K562 (cell line): Measurements from ENCODE around the gene CNOT6. TPM values are rescaled to one million over a fixed set of nuclear protein-coding genes. Genes with fewer than 3 reads are reported as not detected.

Source experiments
- ATAC-seq: fragments of 200-7000 bp; cut with Tn5 transposase; 3 replicates; pipeline ENCODE4 v1.9.1; 2020; ENCODE audit warnings: moderate library complexity
- BruUV-seq: library from RNA; stranded (reverse); fragments of 400-500 nt; replicated peaks from 2 replicates; lab custom pipeline; 2021; lab: Mats Ljungman, UMichigan
- CTCF ChIA-PET: fragments of 300-600 bp; formaldehyde crosslinking; extraction: SDS; loops from one replicate; lab custom pipeline; 2021; ENCODE audit warnings: low intra/inter-chr PET ratio; lab: Yijun Ruan, JAX
- POLR2A ChIA-PET: fragments of 300-600, 350-650 bp; sonication (Branson Sonifier 250); formaldehyde crosslinking; extraction: SDS; loops from one replicate; lab custom pipeline; 2021; ENCODE audit warnings: antibody characterized with exemption, inconsistent platforms; lab: Yijun Ruan, JAX
- DNase-seq, 4 experiments: peaks; one replicate each; pipeline versions ENCODE4 v3.0.0 to v3.0.0-alpha.2; 2011 to 2018; ENCODE audit warnings: low spot score in 3 of 4, mixed read lengths in 3 of 4; ENCODE audit errors: extremely low read depth in 1 of 4
- FAIRE-seq: peaks from 2 replicates; lab custom pipeline; 2011; peaks lifted over from hg19 to GRCh38; lab: Jason Lieb, UNC
- H2AFZ ChIP-seq: 2 replicates; pipeline ENCODE4 v1.6.0; 2011; ENCODE audit warnings: low read depth, low read length, control low read depth, inconsistent platforms
- H3K27ac ChIP-seq: fragments of 200-600 bp; 3 replicates; pipeline ENCODE4 v1.8.0; 2011; ENCODE audit warnings: low read depth, mild to moderate bottlenecking, control low read depth, inconsistent platforms, low read length, moderate library complexity, mixed read lengths; ENCODE audit errors: extremely low read depth
- H3K27me3 ChIP-seq, 2 experiments: fragments of 300-600 bp in 1 of 2; 2 replicates in 1 of 2; 3 replicates in 1 of 2; pipeline versions ENCODE4 v1.6.0 to v1.8.0; 2011; ENCODE audit warnings: inconsistent platforms in 2 of 2, low read length in 2 of 2, mild to moderate bottlenecking in 1 of 2, mixed read lengths in 1 of 2, moderate library complexity in 1 of 2; ENCODE audit not compliant: control insufficient read depth in 2 of 2, insufficient read depth in 2 of 2
- H3K36me3 ChIP-seq: fragments of 300-600 bp; 3 replicates; pipeline ENCODE4 v1.8.0; 2011; ENCODE audit warnings: mild to moderate bottlenecking, low read length, inconsistent platforms; ENCODE audit not compliant: control insufficient read depth, insufficient read depth
- H3K4me1 ChIP-seq, 2 experiments: fragments of 200-600 bp in 1 of 2; replicated peaks in 1 of 2; 2 replicates in 1 of 2; 3 replicates in 1 of 2; pipeline versions ENCODE4 v1.5.1 to v1.8.0; 2011; ENCODE audit warnings: inconsistent platforms in 2 of 2, low read length in 2 of 2, mild to moderate bottlenecking in 1 of 2, mixed read lengths in 1 of 2, moderate library complexity in 1 of 2; ENCODE audit not compliant: control insufficient read depth in 2 of 2, insufficient read depth in 2 of 2
- H3K4me2 ChIP-seq: 2 replicates; pipeline ENCODE4 v1.6.1; 2011; ENCODE audit warnings: low read length, control low read depth, inconsistent platforms, mixed read lengths; ENCODE audit not compliant: insufficient read depth
- H3K4me3 ChIP-seq: fragments of 200-600 bp; sonication (generic), shearing (Covaris generic); 2 replicates; pipeline ENCODE4 v1.5.1; 2016; ENCODE audit warnings: control low read depth, inconsistent platforms
- H3K79me2 ChIP-seq: fragments of 200-600 bp; 3 replicates; pipeline ENCODE4 v1.8.0; 2011; ENCODE audit warnings: low read length, inconsistent platforms; ENCODE audit not compliant: control insufficient read depth, insufficient read depth
- H3K9ac ChIP-seq, 2 experiments: 2 replicates each; pipeline versions ENCODE4 v1.6.0 to v1.6.1; 2011; ENCODE audit warnings: low read depth in 2 of 2, low read length in 2 of 2, control low read depth in 1 of 2, inconsistent platforms in 1 of 2, mild to moderate bottlenecking in 1 of 2, mixed read lengths in 1 of 2; ENCODE audit not compliant: insufficient read depth in 1 of 2
- H3K9me1 ChIP-seq: one replicate; pipeline ENCODE4 v1.6.0; 2011; ENCODE audit warnings: inconsistent platforms, mild to moderate bottlenecking, low read length, moderate library complexity; ENCODE audit not compliant: control insufficient read depth, insufficient read depth
- H3K9me3 ChIP-seq: replicated peaks from 2 replicates; pipeline ENCODE4 v1.5.1; 2011; ENCODE audit warnings: low read depth, low read length, inconsistent platforms; ENCODE audit not compliant: control insufficient read depth, insufficient read depth
- H4K20me1 ChIP-seq: replicated peaks from 2 replicates; pipeline ENCODE4 v1.6.1; 2011; ENCODE audit warnings: low read length, inconsistent platforms, mixed read lengths; ENCODE audit not compliant: control insufficient read depth, insufficient read depth
- CREBBP ChIP-seq: IDR thresholded peaks from one replicate; pipeline ENCODE4 v1.6.1; 2012; ENCODE audit warnings: low read depth, mild to moderate bottlenecking, control low read depth, inconsistent platforms, low read length
- HOMEZ ChIP-seq: fragments of 250-450 bp; sonication (Bioruptor Pico); IDR thresholded peaks from 2 replicates; pipeline ENCODE4 v1.4.0; 2020; ENCODE audit warnings: mild to moderate bottlenecking, moderate library complexity
- IRF2 ChIP-seq: sonication (generic); formaldehyde crosslinking; IDR thresholded peaks from 2 replicates; pipeline ENCODE4 v1.8.1; 2022; ENCODE audit warnings: mild to moderate bottlenecking, missing genetic modification reagents
- NUFIP1 ChIP-seq: fragments of 450-650 bp; IDR thresholded peaks from 2 replicates; pipeline ENCODE4 v1.6.1; 2018; ENCODE audit not compliant: partially characterized antibody
- SMARCB1 ChIP-seq: IDR thresholded peaks from 2 replicates; pipeline ENCODE4 v1.6.1; 2011; ENCODE audit warnings: improper control_type of control experiment, low read depth; ENCODE audit not compliant: insufficient read length
- ZNF140 ChIP-seq: fragments of 250-450 bp; sonication (Bioruptor Pico); IDR thresholded peaks from 2 replicates; pipeline ENCODE4 v1.8.0; 2021; ENCODE audit warnings: moderate library complexity, mild to moderate bottlenecking, inconsistent platforms
- ZNF143 ChIP-seq: sonication (generic); formaldehyde crosslinking; IDR thresholded peaks from 2 replicates; pipeline ENCODE4 v1.9.0; 2022; ENCODE audit warnings: mild to moderate bottlenecking, missing genetic modification reagents
- ZSCAN32 ChIP-seq: fragments of 450-650 bp; formaldehyde crosslinking; IDR thresholded peaks from 2 replicates; pipeline ENCODE4 v1.4.0; 2020; ENCODE audit warnings: mild to moderate bottlenecking, moderate library complexity
- WGBS: fragments of 100-300 bp; shearing (Covaris generic); methylation state at CpG from one replicate; pipeline ENCODE4 v1.1.6; 2016; ENCODE audit warnings: low coverage, mixed read lengths; ENCODE audit not compliant: insufficient coverage; ENCODE audit errors: missing lambda C conversion rate; 5-methylcytosine and 5-hydroxymethylcytosine counted together
- in situ Hi-C: fragments of 300-500 bp; cut with MboI; formaldehyde crosslinking; loops from 4 replicates; pipeline ENCODE4 v1.15.0; 2018; ENCODE audit warnings: inconsistent platforms, mixed read lengths
- intact Hi-C: fragments of 100-400 bp; cut with micrococcal nuclease; formaldehyde crosslinking; loops from 2 replicates; pipeline ENCODE4 v1.14.2; 2022
- polyA plus RNA-seq, 8 experiments: library from polyadenylated mRNA; depleted of rRNA in 4 of 8; stranded (reverse) in 5 of 8; unstranded in 3 of 8; fragments of >200 nt; fragmentation: Nextera tagmentation in 2 of 8; fragmentation: Illumina TruSeq in 1 of 8; extraction: Ambion mirVana in 2 of 8; extraction: Trizol in 1 of 8; gene quantifications; 2 replicates each; pipeline versions ENCODE4 v1.2.1 to v1.2.3, GENCODE V29; 2011 to 2014; ENCODE audit warnings: inconsistent platforms in 1 of 8, missing spikeins in 1 of 8
- total RNA-seq, 7 experiments: library from RNA; depleted of rRNA in 6 of 7; stranded (reverse); fragments of >200 nt in 6 of 7; fragmentation: Illumina TruSeq in 2 of 7; extraction: Trizol in 2 of 7; gene quantifications; 2 replicates each; pipeline versions ENCODE4 v1.2.1 to v1.2.3, GENCODE V29; 2011 to 2021; ENCODE audit warnings: low replicate concordance in 1 of 7

CNOT6 gene
- total and polyA plus RNA-seq, 9 of the 15 experiments (the other 6 are each of a cell fraction or from before 2014, with no cell fraction given), result 4.9 to 32.4 (median 14.0) TPM

GRCh38 chr5:180492226-180492903 is 1.8 kb upstream of the CNOT6 start:
- DNase-seq (no peak), FAIRE-seq (no peak), ATAC-seq (no peak)
- H3K9ac ChIP-seq, result 0 out of 4 replicates have a peak overlapping the region, but pooled peaks of 1 of the 2 experiments have one; percentile 54
- intact Hi-C loops (loop anchor here (5.0 kb wide), 1 partner anchor 115 kb away; no protein-coding TSS in a partner anchor), in situ Hi-C loops (no loop called here)
- no peak overlapping the region for H2AFZ ChIP-seq
- WGBS, result 89% methylated on average over 10 of the region's 11 CpGs
- CTCF ChIA-PET, result no interaction called here
- H3K4me3 ChIP-seq, result no peak overlapping the region
- peaks cover 21% of the 10 kb centered on the region for H3K36me3 ChIP-seq
- H3K4me2 ChIP-seq, result no peak overlapping the region
- H3K27me3 ChIP-seq, result no peaks in the 10 kb centered on the region
- H3K27ac ChIP-seq, result no peak overlapping the region
- H4K20me1 ChIP-seq, result peaks cover 11% of the 10 kb centered on the region
- POLR2A ChIA-PET, result no interaction called here
- TF ChIP-seq HOMEZ, result no peak
- no peak for TF ChIP-seq ZSCAN32 (CRISPR knock-in tag)
- TF ChIP-seq NUFIP1, result no peak
- TF ChIP-seq CREBBP, result no peak
- no peak for TF ChIP-seq ZNF140
- no peak for TF ChIP-seq ZNF143
- no peak for TF ChIP-seq SMARCB1
- TF ChIP-seq IRF2 (CRISPR knock-in tag), result no peak
- peaks cover 10 to 30% of the 10 kb centered on the region in 2 experiments for H3K4me1 ChIP-seq
- BruUV-seq, result no TSS peak
- peaks cover 5% of the 10 kb centered on the region for H3K9me1 ChIP-seq
- H3K79me2 ChIP-seq, result peaks cover 38% of the 10 kb centered on the region
- H3K9me3 ChIP-seq, result no peaks in the 10 kb centered on the region
